Measurements from ENCODE around the gene TMTC1. TPM values are rescaled to one million over a fixed set of nuclear protein-coding genes. Genes with fewer than 3 reads are reported as not detected.

TMTC1 gene
- total RNA-seq, 1 experiment from 2014 or later, result 6.1 TPM

DNA sequence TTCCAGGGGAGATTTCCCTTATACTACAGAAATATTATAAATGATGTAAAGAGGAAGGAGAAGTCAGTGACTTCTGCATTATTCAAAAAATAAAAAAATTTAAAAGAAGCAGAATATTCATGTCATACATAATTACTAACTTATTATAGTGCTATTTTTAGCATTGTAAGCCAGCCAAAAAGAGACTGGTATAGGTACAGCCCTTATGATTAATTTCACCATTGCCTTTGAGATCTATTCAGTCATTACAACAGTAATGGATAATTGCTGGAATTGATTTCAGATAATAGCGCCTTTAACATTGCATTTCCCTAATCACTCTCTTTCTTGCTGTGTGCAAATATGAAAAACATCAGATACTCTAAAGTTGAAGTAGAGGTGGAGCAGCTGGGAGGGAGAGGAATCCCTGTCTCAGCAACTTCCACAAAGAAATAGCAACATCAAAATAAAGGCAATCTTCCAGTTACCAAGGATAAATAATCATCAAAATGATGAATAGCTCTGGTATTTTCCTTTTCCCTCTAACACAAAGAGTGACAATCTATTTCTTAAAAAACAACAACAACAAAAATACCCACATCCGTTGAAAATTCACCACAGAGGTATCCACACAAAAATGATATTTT lies 214.5 kb downstream of the TMTC1 start:
- Histone ChIP-seq H3K36me3 (ENCODE audit: insufficient read depth, low read length, poor library complexity, severe bottlenecking) (no peaks in the 10 kb centered on the region), H3K27me3 (replicated peaks; ENCODE audit: insufficient read depth, low read depth, low read length, poor library complexity) (peaks cover 19% of the 10 kb centered on the region), H3K4me3 (ENCODE audit: low read depth, low read length, poor library complexity, severe bottlenecking) (no peak overlapping the region), H3K4me1 (ENCODE audit: insufficient read depth, low read length, poor library complexity, severe bottlenecking) (no peaks in the 10 kb centered on the region), H3K9me3 (ENCODE audit: low read depth, low read length, poor library complexity, severe bottlenecking) (no peaks in the 10 kb centered on the region), H3K27ac (ENCODE audit: low read depth, low read length, poor library complexity, severe bottlenecking) (no peak overlapping the region)
- intact Hi-C loops (cut with micrococcal nuclease; ENCODE audit: unreplicated experiment), result no loop called here
- CTCF ChIA-PET, result no interaction called here
- no peak for DNase-seq (ENCODE audit: low spot score)
- TF ChIP-seq, protein P1, sequence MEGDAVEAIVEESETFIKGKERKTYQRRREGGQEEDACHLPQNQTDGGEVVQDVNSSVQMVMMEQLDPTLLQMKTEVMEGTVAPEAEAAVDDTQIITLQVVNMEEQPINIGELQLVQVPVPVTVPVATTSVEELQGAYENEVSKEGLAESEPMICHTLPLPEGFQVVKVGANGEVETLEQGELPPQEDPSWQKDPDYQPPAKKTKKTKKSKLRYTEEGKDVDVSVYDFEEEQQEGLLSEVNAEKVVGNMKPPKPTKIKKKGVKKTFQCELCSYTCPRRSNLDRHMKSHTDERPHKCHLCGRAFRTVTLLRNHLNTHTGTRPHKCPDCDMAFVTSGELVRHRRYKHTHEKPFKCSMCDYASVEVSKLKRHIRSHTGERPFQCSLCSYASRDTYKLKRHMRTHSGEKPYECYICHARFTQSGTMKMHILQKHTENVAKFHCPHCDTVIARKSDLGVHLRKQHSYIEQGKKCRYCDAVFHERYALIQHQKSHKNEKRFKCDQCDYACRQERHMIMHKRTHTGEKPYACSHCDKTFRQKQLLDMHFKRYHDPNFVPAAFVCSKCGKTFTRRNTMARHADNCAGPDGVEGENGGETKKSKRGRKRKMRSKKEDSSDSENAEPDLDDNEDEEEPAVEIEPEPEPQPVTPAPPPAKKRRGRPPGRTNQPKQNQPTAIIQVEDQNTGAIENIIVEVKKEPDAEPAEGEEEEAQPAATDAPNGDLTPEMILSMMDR (conservative IDR thresholded peaks at IDR 0.05; ENCODE audit: low read depth, low read length), result no peak
- TF ChIP-seq EZH2 (IDR thresholded peaks at IDR 0.05; ENCODE audit: borderline replicate concordance, low read depth, low read length, poor library complexity, severe bottlenecking), result no peak
- no TSS peak for BruUV-seq (replicated peaks)
- POLR2A ChIA-PET (ENCODE audit: low non-redundant PET), result no interaction called here

GRCh38 chr12:29566441-29566840 lies 217.3 kb downstream of the TMTC1 start:
- POLR2A ChIA-PET (ENCODE audit: low non-redundant PET), result no interaction called here
- BruUV-seq (replicated peaks), result no TSS peak
- CTCF ChIA-PET, result no interaction called here
- peaks cover 23% of the 10 kb centered on the region for H3K27me3 ChIP-seq (replicated peaks; ENCODE audit: insufficient read depth, low read depth, low read length, poor library complexity)
- no peaks in the 10 kb centered on the region for H3K4me1 ChIP-seq (ENCODE audit: insufficient read depth, low read length, poor library complexity, severe bottlenecking)
- no peaks in the 10 kb centered on the region for H3K9me3 ChIP-seq (ENCODE audit: low read depth, low read length, poor library complexity, severe bottlenecking)
- no peak for DNase-seq (ENCODE audit: low spot score)
- intact Hi-C loops (cut with micrococcal nuclease; ENCODE audit: unreplicated experiment), result no loop called here
- no peak overlapping the region for H3K27ac ChIP-seq (ENCODE audit: low read depth, low read length, poor library complexity, severe bottlenecking)
- TF ChIP-seq, protein P1 (conservative IDR thresholded peaks at IDR 0.05; ENCODE audit: low read depth, low read length), result no peak
- TF ChIP-seq EZH2 (IDR thresholded peaks at IDR 0.05; ENCODE audit: borderline replicate concordance, low read depth, low read length, poor library complexity, severe bottlenecking), result no peak
- H3K36me3 ChIP-seq (ENCODE audit: insufficient read depth, low read length, poor library complexity, severe bottlenecking), result no peaks in the 10 kb centered on the region
- no peak overlapping the region for H3K4me3 ChIP-seq (ENCODE audit: low read depth, low read length, poor library complexity, severe bottlenecking)

GRCh38 chr12:29565727-29566126 lies 218.0 kb downstream of the TMTC1 start:
- Histone ChIP-seq H3K36me3 (ENCODE audit: insufficient read depth, low read length, poor library complexity, severe bottlenecking) (no peaks in the 10 kb centered on the region), H3K4me1 (ENCODE audit: insufficient read depth, low read length, poor library complexity, severe bottlenecking) (no peaks in the 10 kb centered on the region), H3K4me3 (ENCODE audit: low read depth, low read length, poor library complexity, severe bottlenecking) (no peak overlapping the region), H3K27ac (ENCODE audit: low read depth, low read length, poor library complexity, severe bottlenecking) (no peak overlapping the region), H3K27me3 (replicated peaks; ENCODE audit: insufficient read depth, low read depth, low read length, poor library complexity) (peaks cover 23% of the 10 kb centered on the region), H3K9me3 (ENCODE audit: low read depth, low read length, poor library complexity, severe bottlenecking) (no peaks in the 10 kb centered on the region)
- CTCF ChIA-PET, result no interaction called here
- intact Hi-C loops (cut with micrococcal nuclease; ENCODE audit: unreplicated experiment), result no loop called here
- BruUV-seq (replicated peaks), result no TSS peak
- DNase-seq (ENCODE audit: low spot score), result no peak
- no peak for TF ChIP-seq EZH2 (IDR thresholded peaks at IDR 0.05; ENCODE audit: borderline replicate concordance, low read depth, low read length, poor library complexity, severe bottlenecking)
- TF ChIP-seq, protein P1 (conservative IDR thresholded peaks at IDR 0.05; ENCODE audit: low read depth, low read length), result no peak
- POLR2A ChIA-PET (ENCODE audit: low non-redundant PET), result no interaction called here
